HL-60 (cell line): ENCODE measurements around the gene TTLL8.

Source experiments
- DNase-seq, 2 experiments: peaks; one replicate each; pipeline ENCODE4 v3.0.0-alpha.2; 2010 to 2020; ENCODE audit warnings: low read depth in 1 of 2, low spot score in 1 of 2
- H3K27ac ChIP-seq: fragments of 250-450 bp; sonication (Bioruptor Pico); replicated peaks from 2 replicates; pipeline ENCODE4 v1.5.1; 2020; ENCODE audit warnings: mild to moderate bottlenecking, moderate library complexity
- H3K27me3 ChIP-seq: fragments of 250-450 bp; sonication (Bioruptor Pico); 2 replicates; pipeline ENCODE4 v1.5.1; 2021; ENCODE audit warnings: mild to moderate bottlenecking, moderate library complexity; ENCODE audit not compliant: insufficient read depth, poor library complexity, severe bottlenecking
- H3K4me3 ChIP-seq: replicated peaks from 2 replicates; pipeline ENCODE4 v1.5.1; 2011; ENCODE audit warnings: mild to moderate bottlenecking, control low read depth, low read length; ENCODE audit not compliant: insufficient read depth
- CTCF ChIP-seq: IDR thresholded peaks from one replicate; pipeline ENCODE4 v1.5.1; 2011; ENCODE audit warnings: low read length, control low read depth, inconsistent platforms; ENCODE audit not compliant: insufficient read depth
- GABPA ChIP-seq: IDR thresholded peaks from 2 replicates; pipeline ENCODE4 v1.6.1; 2012; ENCODE audit warnings: low read depth
- POLR2AphosphoS5 ChIP-seq: IDR thresholded peaks from 2 replicates; pipeline ENCODE4 v1.6.1; 2012; ENCODE audit warnings: low read depth
- SPI1 ChIP-seq: IDR thresholded peaks from 2 replicates; pipeline ENCODE4 v1.6.1; 2012; ENCODE audit warnings: low read depth, mild to moderate bottlenecking, borderline replicate concordance
- TF ChIP-seq, protein P1 (sequence below): IDR thresholded peaks from 2 replicates; pipeline ENCODE4 v1.6.1; 2012; ENCODE audit warnings: low read depth; ENCODE audit not compliant: insufficient replicate concordance

Gene TTLL8

GRCh38 chr22:50041361-50042065 is 16.6 kb downstream of the TTLL8 start:
- TF ChIP-seq POLR2AphosphoS5: no peak
- TF ChIP-seq, protein P1, sequence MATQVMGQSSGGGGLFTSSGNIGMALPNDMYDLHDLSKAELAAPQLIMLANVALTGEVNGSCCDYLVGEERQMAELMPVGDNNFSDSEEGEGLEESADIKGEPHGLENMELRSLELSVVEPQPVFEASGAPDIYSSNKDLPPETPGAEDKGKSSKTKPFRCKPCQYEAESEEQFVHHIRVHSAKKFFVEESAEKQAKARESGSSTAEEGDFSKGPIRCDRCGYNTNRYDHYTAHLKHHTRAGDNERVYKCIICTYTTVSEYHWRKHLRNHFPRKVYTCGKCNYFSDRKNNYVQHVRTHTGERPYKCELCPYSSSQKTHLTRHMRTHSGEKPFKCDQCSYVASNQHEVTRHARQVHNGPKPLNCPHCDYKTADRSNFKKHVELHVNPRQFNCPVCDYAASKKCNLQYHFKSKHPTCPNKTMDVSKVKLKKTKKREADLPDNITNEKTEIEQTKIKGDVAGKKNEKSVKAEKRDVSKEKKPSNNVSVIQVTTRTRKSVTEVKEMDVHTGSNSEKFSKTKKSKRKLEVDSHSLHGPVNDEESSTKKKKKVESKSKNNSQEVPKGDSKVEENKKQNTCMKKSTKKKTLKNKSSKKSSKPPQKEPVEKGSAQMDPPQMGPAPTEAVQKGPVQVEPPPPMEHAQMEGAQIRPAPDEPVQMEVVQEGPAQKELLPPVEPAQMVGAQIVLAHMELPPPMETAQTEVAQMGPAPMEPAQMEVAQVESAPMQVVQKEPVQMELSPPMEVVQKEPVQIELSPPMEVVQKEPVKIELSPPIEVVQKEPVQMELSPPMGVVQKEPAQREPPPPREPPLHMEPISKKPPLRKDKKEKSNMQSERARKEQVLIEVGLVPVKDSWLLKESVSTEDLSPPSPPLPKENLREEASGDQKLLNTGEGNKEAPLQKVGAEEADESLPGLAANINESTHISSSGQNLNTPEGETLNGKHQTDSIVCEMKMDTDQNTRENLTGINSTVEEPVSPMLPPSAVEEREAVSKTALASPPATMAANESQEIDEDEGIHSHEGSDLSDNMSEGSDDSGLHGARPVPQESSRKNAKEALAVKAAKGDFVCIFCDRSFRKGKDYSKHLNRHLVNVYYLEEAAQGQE: no peak
- TF ChIP-seq SPI1: no peak
- no peak for TF ChIP-seq GABPA
- no peak for TF ChIP-seq CTCF

GRCh38 chr22:50040717-50041116 is 17.4 kb downstream of the TTLL8 start:
- no peak overlapping the region for H3K27ac ChIP-seq
- peaks cover 14% of the 10 kb centered on the region for H3K27me3 ChIP-seq
- H3K4me3 ChIP-seq: no peak overlapping the region
- TF ChIP-seq, protein P1: no peak
- TF ChIP-seq CTCF (no peak), SPI1 (no peak), POLR2AphosphoS5 (no peak), GABPA (no peak)
- no peak for DNase-seq

More at GRCh38 chr22:50041361-50042065, 16.6 kb downstream of the TTLL8 start:
- Histone ChIP-seq H3K27me3 (peaks cover 12% of the 10 kb centered on the region), H3K4me3 (no peak overlapping the region), H3K27ac (no peak overlapping the region)
- no peak for DNase-seq

DNA sequence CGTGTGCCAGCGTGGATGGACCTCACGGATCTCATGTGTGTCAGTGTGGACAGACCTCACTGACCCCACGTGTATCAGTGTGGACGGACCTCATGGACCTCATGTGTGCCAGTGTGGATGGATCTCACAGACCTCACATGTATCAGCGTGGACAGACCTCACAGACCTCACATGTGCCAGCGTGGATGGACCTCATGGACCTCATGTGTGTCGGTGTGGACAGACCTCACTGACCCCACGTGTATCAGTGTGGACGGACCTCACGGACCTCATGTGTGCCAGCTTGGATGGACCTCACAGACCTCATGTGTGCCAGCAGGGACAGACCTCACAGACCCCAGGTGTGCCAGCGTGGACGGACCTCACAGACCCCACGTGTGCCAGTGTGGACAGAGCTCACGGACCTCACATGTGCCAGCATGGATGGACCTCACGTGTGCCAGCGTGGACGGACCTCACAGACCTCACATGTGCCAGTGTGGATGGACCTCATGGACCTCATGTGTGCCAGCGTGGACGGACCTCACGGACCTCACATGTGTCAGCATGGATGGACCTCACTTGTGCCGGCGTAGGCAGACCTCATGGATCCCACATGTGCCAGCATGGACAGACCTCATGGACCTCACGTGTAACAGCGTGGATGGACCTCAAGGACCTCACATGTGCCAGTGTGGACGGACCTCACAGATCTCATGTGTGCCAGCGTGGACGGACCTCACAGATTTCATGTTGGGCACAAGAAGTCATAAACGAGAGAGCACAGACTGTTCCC is 18.2 kb downstream of the TTLL8 start:
- Histone ChIP-seq H3K27me3 (peaks cover 16% of the 10 kb centered on the region), H3K4me3 (no peak overlapping the region), H3K27ac (no peak overlapping the region)
- TF ChIP-seq SPI1 (no peak), POLR2AphosphoS5 (no peak)
- TF ChIP-seq, protein P1: no peak
- DNase-seq: no peak
